Left ventricle myocardium superior (tissue), 1 donor: Measurements from ENCODE around the gene PRRC2B. TPM values are rescaled to one million over a fixed set of nuclear protein-coding genes. Genes with fewer than 3 reads are reported as not detected.

Experiments
- ATAC-seq: fragments of 200-7000 bp; cut with Tn5 transposase; one replicate; pipeline ENCODE4 v1.9.1; 2020; ENCODE audit warnings: mild to moderate bottlenecking, moderate library complexity
- DNase-seq: peaks from one replicate; pipeline ENCODE4 v3.0.0-alpha.2; 2020
- intact Hi-C: fragments of 100-400 bp; cut with micrococcal nuclease; formaldehyde crosslinking; loops from one replicate; pipeline ENCODE4 v1.11.0; 2022
- total RNA-seq: library from RNA; stranded (reverse); fragmentation: NEBNext Ultra II Directional; extraction: Animal tissue kit (Norgen Biotek cat#: 25700); gene quantifications from one replicate; pipeline ENCODE4 v1.2.1, GENCODE V29; 2021
- donor health status: DM: no; HTN: yes; CAD: no; lungs with severe emphysema.

Gene PRRC2B
- total RNA-seq, 1 donor from 2014 or later = 144 TPM

DNA sequence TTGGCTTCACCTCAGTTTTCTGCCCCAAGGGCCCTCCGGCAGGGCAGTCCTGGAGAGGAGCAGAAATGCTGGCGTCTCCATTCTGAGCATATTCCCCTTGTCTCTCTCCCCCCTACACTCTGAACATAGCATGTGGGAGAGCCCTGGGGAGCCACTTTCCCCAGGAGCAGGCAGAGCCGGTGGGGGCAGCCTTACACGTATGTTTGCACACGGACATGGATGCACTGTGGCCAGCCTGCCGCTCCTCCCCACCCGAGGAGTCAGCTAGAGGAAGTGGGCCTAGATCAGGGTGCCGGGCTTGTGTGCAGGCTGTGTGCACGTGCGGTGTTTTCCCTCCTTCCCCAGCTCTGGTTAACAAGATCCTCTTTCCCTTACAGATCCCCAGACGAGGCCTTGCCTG lies 83.5 kb downstream of the PRRC2B start:
- intact Hi-C loops = no loop called here
- DNase-seq (no peak), ATAC-seq (no peak)

DNA sequence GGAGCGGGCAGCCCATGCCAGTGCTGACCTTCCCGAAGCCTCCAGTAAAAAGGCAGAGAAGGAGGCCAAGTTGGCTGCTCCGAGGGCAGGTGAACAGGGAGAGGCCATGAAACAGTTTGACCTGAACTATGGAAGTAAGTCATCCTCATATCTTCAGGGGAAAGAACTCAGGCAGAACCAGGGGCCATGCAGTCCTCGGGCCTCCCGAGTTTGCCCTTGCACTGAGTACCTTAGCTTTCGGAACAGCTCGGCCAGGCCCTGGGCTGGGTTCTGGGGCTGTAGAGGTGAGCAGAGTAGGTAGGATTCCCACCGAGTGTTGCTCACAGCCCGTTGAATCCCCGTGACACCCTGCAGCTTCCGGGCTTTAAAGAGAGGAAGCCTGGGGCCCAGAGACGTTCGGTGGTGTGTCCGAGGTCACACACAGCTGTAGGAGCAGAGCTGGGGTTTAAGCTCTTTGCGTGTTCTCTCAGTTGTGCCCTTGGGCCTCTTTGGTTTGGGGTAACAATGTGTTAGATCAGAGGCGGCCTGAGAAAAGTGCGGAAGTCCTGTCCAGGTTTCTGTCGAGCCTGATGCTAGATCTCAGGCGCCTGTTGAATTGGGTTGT lies 84.0 kb downstream of the PRRC2B start:
- intact Hi-C loops = no loop called here
- no peak for ATAC-seq
- no peak for DNase-seq

DNA sequence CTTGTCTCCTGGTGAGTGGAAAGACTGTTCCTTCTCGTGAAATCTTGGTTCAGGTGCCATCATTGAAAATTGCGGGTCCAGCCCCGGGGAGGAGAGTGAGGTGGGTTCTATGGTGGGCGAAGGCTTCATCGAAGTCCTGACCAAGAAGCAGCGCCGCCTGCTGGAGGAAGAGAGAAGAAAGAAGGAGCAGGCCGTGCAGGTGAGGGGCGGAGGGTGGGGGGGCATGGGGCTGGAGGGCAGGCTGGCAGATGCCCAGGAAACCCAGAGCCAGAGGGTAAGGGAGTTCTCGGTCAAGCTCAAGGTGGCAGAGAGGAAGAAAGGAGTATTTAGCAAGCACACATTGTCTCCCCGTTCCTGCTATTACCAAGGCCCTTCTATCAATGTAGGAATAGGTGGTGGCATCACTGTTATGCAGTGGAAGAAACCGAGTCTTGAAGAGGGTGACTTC lies 84.6 kb downstream of the PRRC2B start:
- DNase-seq (peak; percentile 69), ATAC-seq (no peak)
- intact Hi-C loops = no loop called here

DNA sequence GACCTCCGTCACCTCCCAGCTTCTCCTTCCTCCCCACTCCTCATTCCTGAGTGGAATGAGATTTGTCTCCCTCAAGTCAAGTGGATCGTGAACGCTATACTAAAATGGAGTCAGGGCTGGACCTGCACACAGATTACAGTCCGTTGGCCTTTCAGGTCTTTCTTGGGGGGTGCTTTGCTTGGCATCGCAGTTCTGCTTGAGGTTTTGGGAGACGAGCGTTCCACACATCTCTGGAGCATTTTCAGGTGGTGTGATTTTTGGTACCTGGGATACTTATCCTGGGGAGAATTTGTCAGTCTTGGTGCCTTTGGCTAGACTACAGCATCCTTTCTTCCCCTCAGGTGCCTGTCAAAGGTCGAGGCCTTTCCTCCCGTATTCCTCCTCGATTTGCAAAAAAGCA lies 85.0 kb downstream of the PRRC2B start:
- intact Hi-C loops = no loop called here
- no peak for ATAC-seq
- no peak for DNase-seq

DNA sequence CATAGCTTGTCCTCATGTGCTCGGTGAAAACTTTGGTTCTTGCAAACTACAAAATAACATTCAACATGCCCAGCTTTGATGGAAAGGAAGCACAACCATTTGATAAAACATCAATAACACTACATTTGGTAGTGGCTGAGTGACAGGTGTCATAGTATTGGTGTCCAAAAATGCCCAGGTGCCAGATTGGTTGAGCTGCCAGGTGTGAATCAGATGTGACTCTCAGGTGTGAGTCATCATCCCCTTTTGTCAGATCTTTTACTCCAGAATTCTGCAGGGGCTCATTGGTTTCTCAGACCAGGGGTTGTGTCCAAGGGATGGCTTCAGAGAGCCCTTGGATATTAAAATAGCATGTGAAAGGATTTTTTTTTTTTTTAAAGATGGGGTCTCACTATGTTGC lies 86.4 kb downstream of the PRRC2B start:
- DNase-seq = no peak
- no peak for ATAC-seq
- intact Hi-C loops = no loop called here

DNA sequence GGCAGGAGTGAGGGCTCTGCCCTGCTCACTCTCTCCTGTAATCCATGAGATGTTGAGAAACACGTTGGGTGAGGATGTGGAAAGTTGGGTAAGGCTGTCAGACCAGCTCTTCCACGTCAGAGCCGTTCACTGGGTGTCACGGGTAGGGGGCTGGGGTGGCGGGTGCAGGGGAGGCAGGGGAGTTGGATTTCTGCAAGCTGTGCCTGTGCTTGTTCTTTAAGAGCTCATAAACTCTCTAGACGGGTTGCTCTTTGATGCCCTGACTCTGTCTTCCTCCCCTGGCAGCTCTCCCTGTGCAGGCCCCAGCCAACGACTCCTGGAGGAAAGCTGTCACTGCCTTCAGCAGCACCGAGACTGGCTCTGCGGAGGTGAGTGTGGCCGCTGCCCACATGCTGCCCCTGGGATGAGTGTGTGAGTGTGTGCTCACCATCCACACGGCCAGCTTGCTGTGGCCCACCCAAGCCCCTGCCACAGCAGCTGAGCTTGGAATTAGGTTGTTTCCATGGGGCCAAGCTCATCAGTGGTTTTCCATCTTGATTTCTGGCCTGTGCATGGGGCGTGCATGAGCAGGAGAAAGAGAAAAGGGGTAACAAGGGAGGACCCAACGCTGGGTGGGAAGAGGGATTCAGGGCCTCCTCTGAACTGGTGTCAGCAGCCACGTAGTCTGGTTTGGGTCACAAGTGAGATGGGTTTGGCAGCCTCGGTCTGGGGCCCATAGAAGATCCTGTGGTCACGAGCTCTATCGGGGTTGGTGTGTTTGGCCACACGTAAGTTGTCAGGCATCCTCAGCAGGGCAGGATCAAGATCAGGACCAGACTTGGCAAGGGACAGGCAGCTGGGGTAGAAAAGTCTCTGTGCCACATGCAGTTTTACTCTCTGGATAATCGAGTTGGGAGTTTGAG lies 87.8 kb downstream of the PRRC2B start:
- intact Hi-C loops = no loop called here
- ATAC-seq (peak; percentile 11), DNase-seq (no peak)

DNA sequence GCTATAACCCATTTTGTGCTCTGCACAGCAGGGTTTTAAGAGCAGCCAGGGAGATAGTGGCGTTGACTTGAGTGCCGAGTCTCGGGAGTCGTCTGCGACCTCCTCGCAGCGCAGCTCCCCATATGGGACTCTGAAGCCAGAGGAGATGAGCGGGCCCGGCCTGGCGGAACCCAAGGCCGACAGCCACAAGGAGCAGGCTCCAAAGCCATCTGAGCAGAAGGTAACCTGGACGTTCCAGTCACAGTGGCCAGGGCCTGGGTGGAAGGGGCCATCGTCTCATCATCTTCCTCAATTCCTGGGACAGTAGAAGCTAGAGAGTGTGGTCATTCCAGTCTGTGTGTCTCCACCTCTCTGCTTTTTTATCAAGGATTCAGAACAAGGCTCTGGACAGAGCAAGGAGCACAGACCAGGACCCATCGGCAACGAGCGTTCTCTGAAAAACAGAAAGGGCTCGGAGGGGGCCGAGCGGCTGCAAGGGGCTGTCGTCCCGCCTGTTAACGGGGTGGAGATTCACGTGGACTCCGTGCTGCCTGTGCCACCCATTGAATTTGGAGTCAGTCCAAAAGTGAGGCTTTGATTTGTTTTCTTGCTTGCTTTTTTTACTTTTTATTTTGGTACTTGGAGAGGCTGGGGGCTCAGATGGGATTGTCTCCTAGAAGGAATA lies 88.6 kb downstream of the PRRC2B start:
- DNase-seq = no peak
- intact Hi-C loops = no loop called here
- no peak for ATAC-seq

DNA sequence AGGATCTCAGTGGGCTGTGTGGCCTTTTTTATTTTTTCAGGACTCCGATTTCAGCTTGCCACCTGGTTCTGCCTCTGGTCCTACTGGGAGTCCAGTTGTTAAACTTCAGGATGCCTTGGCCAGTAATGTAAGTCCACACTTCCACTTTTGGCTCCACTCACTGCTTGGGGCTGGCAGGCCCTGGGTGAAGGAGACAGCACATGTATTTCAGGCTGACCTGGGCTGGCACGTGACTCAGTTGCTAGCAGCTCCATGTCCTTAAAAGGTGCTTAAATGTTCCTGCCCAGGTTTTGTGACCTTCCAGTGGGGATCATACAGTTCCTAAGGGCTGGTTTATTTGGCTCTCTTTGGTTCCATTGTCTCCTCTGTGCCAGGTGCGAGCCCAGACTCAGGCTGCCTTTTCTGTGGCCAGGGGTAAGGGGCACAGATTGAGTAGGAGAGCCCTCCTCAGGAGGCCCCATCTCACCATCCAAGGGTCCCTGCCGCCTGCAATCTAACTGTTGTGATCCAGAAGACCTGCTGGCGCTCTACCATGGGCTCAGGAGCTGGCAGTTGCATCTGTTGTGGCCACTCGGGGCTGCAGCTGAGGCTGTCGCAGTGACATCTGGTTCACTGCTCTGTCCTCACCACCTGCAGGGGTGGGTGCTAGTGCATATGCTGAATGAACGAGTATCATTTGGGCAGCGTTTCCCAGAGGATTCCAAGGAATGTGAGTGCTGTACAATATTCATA lies 89.6 kb downstream of the PRRC2B start:
- DNase-seq (peak; percentile 84), ATAC-seq (peak; percentile 89)
- intact Hi-C loops = no loop called here

DNA sequence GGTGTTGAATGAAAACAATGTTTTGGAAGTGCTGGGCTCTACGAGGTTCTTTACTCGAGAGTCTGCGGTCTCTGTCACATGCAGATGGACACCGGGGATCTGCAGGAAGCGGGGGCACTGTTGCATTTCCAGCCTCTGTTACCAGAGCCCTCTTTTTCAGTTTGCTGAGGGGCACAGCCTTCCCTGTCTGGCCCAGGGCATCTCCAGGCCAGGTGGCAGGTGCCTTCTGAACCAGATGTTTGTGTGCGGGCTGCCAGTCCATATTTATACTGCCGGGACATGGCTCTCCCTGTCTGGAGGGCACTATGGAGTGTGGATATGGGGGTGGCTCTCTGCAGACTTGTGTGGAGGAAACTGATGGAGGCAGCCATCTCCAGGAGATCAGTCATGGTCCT lies 90.2 kb downstream of the PRRC2B start:
- ATAC-seq (no peak), DNase-seq (no peak)
- intact Hi-C loops = no loop called here

DNA sequence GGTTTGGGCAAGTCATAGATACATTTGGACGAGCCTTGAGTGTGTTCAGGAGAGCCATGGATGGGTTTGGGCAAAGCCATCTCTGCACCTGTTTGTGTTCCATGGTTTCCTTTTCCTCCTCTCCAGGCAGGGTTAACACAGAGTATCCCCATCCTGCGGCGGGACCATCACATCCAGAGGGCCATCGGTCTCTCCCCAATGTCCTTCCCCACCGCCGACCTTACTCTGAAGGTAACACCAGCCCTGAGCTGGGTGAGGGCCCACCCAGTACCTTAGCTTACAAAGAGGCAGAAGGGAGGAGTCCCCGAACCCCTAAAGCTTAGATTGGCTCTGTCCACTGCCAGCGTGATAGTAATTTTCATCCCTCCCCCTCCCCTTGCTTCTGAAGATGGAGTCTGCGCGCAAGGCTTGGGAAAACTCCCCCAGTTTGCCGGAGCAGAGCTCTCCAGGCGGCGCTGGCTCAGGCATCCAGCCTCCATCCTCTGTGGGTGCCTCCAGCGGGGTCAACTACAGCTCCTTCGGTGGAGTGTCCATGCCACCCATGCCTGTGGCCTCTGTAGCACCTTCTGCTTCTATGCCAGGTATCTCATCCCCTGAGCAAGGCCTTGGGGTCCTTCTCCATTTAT lies 90.8 kb downstream of the PRRC2B start:
- intact Hi-C loops = no loop called here
- DNase-seq = no peak
- ATAC-seq = no peak

DNA sequence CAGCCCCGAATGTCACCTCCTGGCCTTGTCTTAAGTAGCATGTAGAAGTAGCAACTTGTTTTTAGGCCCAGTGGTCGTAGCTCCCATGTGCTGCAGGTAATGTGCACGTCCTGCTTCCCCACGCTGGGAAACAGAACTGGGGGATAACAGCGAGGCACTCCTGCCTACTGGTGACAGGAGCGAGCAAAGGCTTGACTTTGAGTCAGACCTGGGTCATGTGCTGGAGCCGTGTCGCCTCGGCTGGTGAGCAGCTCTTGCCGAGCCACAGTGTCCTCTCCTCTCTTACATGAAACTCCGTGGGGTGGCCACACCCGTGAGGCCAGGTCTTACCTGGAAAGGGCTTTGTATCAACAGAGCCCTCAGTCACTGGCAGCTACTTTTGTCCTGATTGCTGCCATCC lies 91.3 kb downstream of the PRRC2B start:
- intact Hi-C loops = no loop called here
- DNase-seq = no peak
- ATAC-seq = no peak

DNA sequence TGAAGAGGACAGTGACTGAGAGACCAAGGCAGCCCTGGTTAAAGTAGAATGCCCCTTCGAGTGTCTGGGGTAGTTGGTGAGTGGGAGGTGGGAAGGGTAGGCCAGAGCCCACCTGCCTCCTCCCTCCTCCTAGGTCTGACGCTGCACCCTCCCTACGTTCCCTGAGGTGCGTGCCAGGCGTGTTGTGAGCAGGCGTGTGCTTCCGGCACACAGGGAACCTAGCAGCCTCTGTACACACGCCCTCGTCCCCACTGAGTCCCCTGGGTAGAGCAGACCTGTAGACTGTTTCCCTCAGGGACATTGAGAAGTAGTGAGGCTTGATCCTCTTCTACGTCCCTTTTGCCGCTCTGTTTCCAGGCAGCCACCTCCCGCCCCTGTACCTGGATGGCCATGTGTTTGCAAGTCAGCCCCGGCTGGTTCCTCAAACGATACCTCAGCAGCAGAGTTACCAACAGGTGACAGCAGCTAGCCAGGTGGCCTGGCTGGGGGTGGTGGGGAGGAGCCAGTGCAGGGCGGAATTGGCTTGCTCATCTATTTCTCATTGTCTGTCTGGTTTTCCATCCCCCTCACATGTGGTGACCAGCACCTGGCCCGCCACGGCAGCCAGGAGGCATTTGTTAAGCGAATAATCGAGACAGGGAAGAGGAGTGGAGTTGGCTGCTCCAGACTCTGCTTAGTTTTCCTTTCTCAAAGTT lies 92.0 kb downstream of the PRRC2B start:
- no peak for DNase-seq
- ATAC-seq = no peak
- intact Hi-C loops = no loop called here

DNA sequence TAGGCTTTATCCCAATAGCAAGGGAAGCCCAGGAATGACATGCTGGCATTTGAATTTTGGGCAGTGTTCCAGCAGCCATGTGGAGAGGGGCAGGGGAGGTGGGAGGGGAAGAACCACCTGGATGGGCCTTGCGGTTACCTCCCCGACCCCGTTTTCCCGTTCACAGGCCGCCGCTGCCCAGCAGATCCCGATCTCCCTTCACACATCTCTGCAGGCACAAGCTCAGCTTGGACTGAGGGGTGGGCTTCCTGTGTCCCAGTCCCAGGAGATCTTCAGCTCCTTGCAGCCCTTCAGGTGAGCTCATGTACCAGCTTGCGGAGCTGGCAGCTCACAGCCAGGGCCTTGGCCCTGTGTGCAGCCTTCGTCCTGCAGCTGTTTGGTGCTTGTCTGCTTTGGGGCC lies 93.1 kb downstream of the PRRC2B start:
- no peak for ATAC-seq
- no peak for DNase-seq
- intact Hi-C loops = no loop called here

DNA sequence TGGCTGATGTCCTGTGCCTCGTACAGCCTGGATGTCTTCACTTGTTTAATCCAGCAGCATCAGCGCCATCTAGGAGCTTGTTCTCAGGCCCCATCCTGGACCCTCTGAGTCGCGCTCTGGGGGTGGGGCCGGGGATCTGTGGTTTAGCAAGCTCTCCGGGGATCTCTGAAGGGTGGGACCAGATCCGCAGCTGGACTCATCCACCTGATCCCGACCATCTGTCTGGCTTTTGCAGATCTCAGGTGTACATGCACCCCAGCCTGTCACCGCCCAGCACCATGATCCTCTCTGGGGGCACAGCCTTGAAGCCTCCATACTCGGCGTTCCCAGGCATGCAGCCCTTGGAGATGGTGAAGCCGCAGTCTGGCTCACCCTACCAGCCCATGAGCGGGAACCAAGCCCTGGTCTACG lies 93.7 kb downstream of the PRRC2B start:
- DNase-seq (no peak), ATAC-seq (no peak)
- intact Hi-C loops = no loop called here

DNA sequence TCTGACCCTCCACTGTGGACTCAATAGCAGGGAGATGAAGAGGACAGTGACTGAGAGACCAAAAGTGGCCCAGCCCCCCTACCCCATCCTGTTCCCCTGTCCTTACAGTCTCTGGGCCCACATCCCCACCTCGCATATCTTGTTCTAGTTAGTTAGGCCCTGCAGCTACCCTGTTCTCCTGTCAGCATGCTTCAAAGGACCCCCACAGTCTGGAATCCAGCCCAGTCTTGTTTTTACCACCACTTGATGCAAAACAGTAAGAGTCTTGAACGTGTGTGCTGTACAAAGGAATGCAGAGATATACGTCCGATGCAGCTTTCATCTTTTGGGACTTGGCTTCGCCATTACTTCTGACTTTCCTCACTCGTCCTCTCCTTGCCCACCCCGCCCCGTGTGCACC lies 96.6 kb downstream of the PRRC2B start:
- ATAC-seq (no peak), DNase-seq (no peak)
- intact Hi-C loops = no loop called here

DNA sequence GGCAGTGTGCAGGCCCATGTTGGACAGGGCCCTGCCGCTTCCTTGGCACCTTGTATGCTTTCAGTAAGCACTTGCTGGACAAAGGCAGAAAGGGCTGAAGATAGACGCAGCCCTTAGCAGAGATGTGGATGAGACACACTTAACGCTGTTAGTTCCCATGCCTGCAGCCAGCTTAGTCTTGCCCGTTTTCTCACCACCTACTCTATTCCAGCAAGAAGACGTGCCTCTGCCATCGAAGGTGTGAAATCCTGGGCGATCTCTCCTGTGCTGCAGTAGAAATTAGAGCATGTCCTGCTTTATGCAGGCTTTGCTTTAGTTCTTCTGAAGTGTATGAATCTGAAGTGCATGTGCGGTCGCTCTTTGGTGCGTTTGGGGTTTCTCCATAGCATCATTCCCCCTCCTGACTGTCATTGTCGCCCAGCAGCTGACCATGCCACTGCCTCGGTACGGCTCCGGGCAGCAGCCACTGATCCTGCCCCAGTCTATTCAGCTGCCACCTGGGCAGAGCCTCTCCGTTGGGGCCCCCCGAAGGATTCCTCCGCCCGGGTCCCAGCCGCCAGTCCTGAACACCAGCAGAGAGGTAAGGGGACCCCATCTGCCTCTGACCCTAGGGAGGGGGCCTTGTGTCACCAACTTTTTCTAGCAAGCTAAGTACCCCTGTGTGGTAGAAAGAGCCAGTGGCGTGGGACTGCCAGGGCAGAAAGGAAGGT lies 97.3 kb downstream of the PRRC2B start:
- ATAC-seq = no peak
- intact Hi-C loops = no loop called here
- no peak for DNase-seq

DNA sequence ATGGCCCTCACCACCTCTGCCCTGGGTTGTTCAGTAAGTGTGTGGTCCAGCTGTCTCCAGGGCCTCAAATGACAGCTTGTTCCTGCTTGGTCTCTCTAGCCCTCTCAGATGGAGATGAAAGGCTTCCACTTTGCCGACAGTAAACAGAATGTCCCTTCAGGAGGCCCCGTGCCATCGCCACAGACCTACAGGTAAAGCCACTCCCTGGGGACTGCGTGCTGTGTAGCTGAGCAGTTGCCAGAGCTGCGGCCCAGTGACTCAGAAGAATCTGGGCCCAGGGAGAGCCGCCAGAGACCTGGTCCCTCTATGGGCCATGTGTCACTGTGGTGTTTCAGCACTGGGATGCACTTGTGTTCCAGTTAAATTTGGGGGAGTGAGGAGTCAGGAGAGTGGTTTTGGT lies 98.2 kb downstream of the PRRC2B start:
- DNase-seq (no peak), ATAC-seq (no peak)
- intact Hi-C loops = no loop called here

DNA sequence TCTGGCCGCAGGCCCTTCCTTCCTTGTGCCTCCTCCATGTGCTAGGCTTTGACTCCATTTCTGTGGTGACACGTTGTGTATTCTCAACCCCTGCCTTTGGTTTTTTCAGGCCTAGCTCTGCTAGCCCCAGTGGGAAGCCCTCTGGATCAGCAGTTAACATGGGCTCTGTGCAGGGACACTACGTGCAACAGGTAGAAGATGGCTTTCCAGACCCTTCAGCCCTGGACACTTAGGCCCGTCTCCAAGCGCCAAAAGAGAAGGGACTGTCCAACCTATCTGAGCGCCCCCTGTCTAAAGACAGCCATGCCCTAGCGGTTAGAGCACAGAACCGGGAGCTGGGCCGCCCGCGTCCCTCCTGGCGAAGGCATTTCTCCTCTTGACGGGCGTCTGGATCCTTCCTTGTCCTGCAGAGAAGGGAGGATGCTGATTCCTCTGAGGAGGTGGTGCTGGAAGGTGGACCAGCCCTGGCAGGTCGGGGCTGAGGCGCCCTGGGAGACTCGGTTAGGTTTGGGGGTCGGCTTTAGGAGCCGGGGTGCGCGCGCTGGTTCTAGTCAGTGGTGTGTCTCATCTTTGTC lies 100.5 kb downstream of the PRRC2B start:
- DNase-seq (no peak), ATAC-seq (no peak)
- intact Hi-C loops = no loop called here
